Lung (tissue), 12 donors: Measurements from ENCODE around the gene TMEM9. TPM values are rescaled to one million over a fixed set of nuclear protein-coding genes. Genes with fewer than 3 reads are reported as not detected.

Source experiments
- ATAC-seq: fragments of 200-7000 bp; cut with Tn5 transposase; one replicate; pipeline ENCODE4 v1.9.1; 2020; ENCODE audit warnings: moderate number of reproducible peaks; ENCODE audit not compliant: insufficient read depth, low FRiP score
- DNase-seq, 3 donors: peaks; one replicate each; pipeline ENCODE4 v3.0.0-alpha.2; 2013 to 2017
- H3K27ac ChIP-seq, 2 donors: one replicate each; pipeline ENCODE4 v1.5.1; 2013; ENCODE audit warnings: mild to moderate bottlenecking in 2 of 2, moderate library complexity in 2 of 2, control low read depth in 1 of 2, inconsistent platforms in 1 of 2, low read depth in 1 of 2, low read length in 1 of 2
- H3K27me3 ChIP-seq, 3 donors: one replicate each; pipeline ENCODE4 v1.5.1; 2013; ENCODE audit warnings: low read length in 2 of 3; ENCODE audit not compliant: control insufficient read depth in 3 of 3, insufficient read depth in 3 of 3
- H3K36me3 ChIP-seq, 4 donors: one replicate each; pipeline ENCODE4 v1.5.1; 2013; ENCODE audit warnings: low read length in 4 of 4, mild to moderate bottlenecking in 1 of 4, moderate library complexity in 1 of 4; ENCODE audit not compliant: control insufficient read depth in 4 of 4, insufficient read depth in 4 of 4
- H3K4me1 ChIP-seq, 5 donors: one replicate each; pipeline ENCODE4 v1.5.1; 2013; ENCODE audit warnings: low read length in 5 of 5, mild to moderate bottlenecking in 2 of 5, moderate library complexity in 1 of 5; ENCODE audit not compliant: control insufficient read depth in 5 of 5, insufficient read depth in 5 of 5
- H3K4me3 ChIP-seq: one replicate; pipeline ENCODE4 v1.5.1; 2013; ENCODE audit warnings: mild to moderate bottlenecking, control low read depth, moderate library complexity
- H3K9ac ChIP-seq, 2 donors: one replicate each; pipeline ENCODE4 v1.5.1; 2013; ENCODE audit warnings: low read length in 2 of 2, control low read depth in 1 of 2; ENCODE audit not compliant: insufficient read depth in 1 of 2
- H3K9me3 ChIP-seq, 4 donors: one replicate each; pipeline ENCODE4 v1.5.1; 2013; ENCODE audit warnings: low read length in 3 of 4, mild to moderate bottlenecking in 1 of 4, moderate library complexity in 1 of 4; ENCODE audit not compliant: control insufficient read depth in 4 of 4, insufficient read depth in 3 of 4
- WGBS, 2 donors: extraction: QIAGEN DNeasy Blood & Tissue Kit; methylation state at CpG; one replicate each; pipeline ENCODE4 v1.1.7; 2013; 5-methylcytosine and 5-hydroxymethylcytosine counted together
- polyA plus RNA-seq, 2 donors: library from polyadenylated mRNA; stranded (reverse); fragments of 200-250 nt; gene quantifications; one replicate each; pipeline ENCODE4 v1.2.1, GENCODE V29; 2013
- total RNA-seq, 2 donors: library from RNA; depleted of rRNA in 1 of 2; stranded (reverse); fragments of >200 nt in 1 of 2; gene quantifications; one replicate each; pipeline ENCODE4 v1.2.1, GENCODE V29; 2014 to 2021
- TF ChIP-seq, protein P1 (sequence below): IDR thresholded peaks from 2 replicates; pipeline ENCODE4 v1.5.1; 2012; ENCODE audit warnings: mild to moderate bottlenecking; ENCODE audit errors: control extremely low read depth, extremely low read depth
- donor health status: control.
- donor health status: control.
- donor health status: Bipolar disorder and iron deficiency.
- donor health status: healthy.
- donor health status: DM: yes; HTN: yes; CAD: no.

The TMEM9 gene
- total and polyA plus RNA-seq, 4 donors = 64.8 to 89.7 (median 77.6) TPM

GRCh38 chr1:201126463-201126831 lies 27.8 kb downstream of the TMEM9 start:
- H3K4me3 ChIP-seq = no peak overlapping the region
- H3K4me1 ChIP-seq = peaks cover 0 to 11% (median 0%) of the 10 kb centered on the region in 5 donors
- no peak overlapping the region for H3K27ac ChIP-seq
- peaks cover 0 to 4% (median 0%) of the 10 kb centered on the region in 3 donors for H3K27me3 ChIP-seq
- no peak overlapping the region for H3K9ac ChIP-seq
- H3K36me3 ChIP-seq = no peaks in the 10 kb centered on the region
- TF ChIP-seq, protein P1, sequence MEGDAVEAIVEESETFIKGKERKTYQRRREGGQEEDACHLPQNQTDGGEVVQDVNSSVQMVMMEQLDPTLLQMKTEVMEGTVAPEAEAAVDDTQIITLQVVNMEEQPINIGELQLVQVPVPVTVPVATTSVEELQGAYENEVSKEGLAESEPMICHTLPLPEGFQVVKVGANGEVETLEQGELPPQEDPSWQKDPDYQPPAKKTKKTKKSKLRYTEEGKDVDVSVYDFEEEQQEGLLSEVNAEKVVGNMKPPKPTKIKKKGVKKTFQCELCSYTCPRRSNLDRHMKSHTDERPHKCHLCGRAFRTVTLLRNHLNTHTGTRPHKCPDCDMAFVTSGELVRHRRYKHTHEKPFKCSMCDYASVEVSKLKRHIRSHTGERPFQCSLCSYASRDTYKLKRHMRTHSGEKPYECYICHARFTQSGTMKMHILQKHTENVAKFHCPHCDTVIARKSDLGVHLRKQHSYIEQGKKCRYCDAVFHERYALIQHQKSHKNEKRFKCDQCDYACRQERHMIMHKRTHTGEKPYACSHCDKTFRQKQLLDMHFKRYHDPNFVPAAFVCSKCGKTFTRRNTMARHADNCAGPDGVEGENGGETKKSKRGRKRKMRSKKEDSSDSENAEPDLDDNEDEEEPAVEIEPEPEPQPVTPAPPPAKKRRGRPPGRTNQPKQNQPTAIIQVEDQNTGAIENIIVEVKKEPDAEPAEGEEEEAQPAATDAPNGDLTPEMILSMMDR = no peak
- H3K9me3 ChIP-seq = peaks cover 0 to 2% (median 0%) of the 10 kb centered on the region in 4 donors
- DNase-seq (no peak), ATAC-seq (no peak)
- WGBS, 2 donors = 78 to 80% methylated on average over 3 of the region's 3 CpGs

DNA sequence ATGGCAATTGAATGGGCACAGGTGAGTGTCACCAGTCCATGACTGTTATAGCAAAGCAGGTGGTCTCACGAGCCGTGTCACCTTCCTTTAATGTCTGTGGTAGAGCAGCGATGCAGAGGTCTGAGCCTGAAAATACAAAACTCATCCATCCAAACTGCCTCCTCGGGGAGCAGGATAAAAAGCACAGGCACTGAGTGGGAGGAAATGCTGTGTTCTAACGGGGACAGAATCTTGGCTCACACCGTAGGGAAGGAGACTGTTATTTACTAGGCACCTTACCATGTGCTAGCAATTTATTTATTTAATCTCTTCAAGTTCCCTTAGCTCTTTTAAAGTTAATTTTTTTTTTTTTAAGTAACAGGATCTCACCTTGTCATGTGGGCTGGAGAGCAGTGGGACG lies 28.5 kb downstream of the TMEM9 start:
- H3K4me1 ChIP-seq = peaks cover 0 to 11% (median 0%) of the 10 kb centered on the region in 5 donors
- H3K9ac ChIP-seq = no peak overlapping the region
- ATAC-seq (no peak), DNase-seq (peak in 1 of 3 donors; percentile 37)
- no peak overlapping the region for H3K4me3 ChIP-seq
- H3K27ac ChIP-seq = no peak overlapping the region
- H3K9me3 ChIP-seq = no peaks in the 10 kb centered on the region
- TF ChIP-seq, protein P1 = no peak
- H3K36me3 ChIP-seq = no peaks in the 10 kb centered on the region
- WGBS, 2 donors = 55 to 75% methylated on average over 7 of the region's 7 CpGs
- H3K27me3 ChIP-seq = peaks cover 0 to 4% (median 0%) of the 10 kb centered on the region in 3 donors

DNA sequence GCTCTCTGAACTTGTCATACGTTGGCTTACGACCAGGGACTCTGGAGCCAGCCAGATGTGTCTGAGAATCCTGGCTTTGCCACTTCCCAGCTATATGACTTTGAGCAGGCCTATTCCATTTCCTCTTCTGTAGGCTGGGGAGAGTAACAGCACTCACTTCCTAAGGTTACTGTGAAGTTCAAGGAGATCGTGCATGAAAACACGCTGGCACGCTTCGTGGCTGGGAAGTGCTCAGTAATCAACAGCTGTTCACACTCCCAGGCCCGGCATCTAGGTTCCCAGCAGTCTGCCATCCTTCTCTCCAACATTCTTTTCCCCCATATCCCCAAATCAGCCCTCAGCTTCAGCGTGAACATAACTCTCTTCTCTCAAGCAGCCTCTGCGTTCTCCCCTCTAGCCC lies 29.3 kb downstream of the TMEM9 start:
- Histone ChIP-seq H3K9ac (no peak overlapping the region), H3K4me3 (no peak overlapping the region), H3K9me3 (no peaks in the 10 kb centered on the region), H3K27ac (no peak overlapping the region), H3K27me3 (peaks cover 0 to 4% (median 0%) of the 10 kb centered on the region in 3 donors), H3K4me1 (peaks cover 0 to 11% (median 0%) of the 10 kb centered on the region in 5 donors), H3K36me3 (no peaks in the 10 kb centered on the region)
- WGBS, 2 donors = 77 to 89% methylated on average over 9 of the region's 9 CpGs
- peak; percentile 35 to 63 (median 51) for DNase-seq
- ATAC-seq = no peak
- TF ChIP-seq, protein P1 = no peak

- WGBS, 2 donors = 95 to 100% methylated on average over 1 of the region's 1 CpG
- no peak overlapping the region for H3K27ac ChIP-seq
- no peak overlapping the region for H3K4me3 ChIP-seq
- H3K36me3 ChIP-seq = no peaks in the 10 kb centered on the region
- TF ChIP-seq, protein P1 = no peak
- peaks cover 0 to 14% (median 0%) of the 10 kb centered on the region in 5 donors for H3K4me1 ChIP-seq
- no peak overlapping the region for H3K9ac ChIP-seq
- H3K27me3 ChIP-seq = peaks cover 0 to 4% (median 0%) of the 10 kb centered on the region in 3 donors
- H3K9me3 ChIP-seq = no peaks in the 10 kb centered on the region
- ATAC-seq (no peak), DNase-seq (no peak)
Measured at GRCh38 chr1:201123866-201124265, 30.4 kb downstream of the TMEM9 start.
